Measurements from ENCODE around the gene NTRK3. TPM values are rescaled to one million over a fixed set of nuclear protein-coding genes. Genes with fewer than 3 reads are reported as not detected.

Gene NTRK3
- total RNA-seq, 1 donor from 2014 or later, result not detected

DNA sequence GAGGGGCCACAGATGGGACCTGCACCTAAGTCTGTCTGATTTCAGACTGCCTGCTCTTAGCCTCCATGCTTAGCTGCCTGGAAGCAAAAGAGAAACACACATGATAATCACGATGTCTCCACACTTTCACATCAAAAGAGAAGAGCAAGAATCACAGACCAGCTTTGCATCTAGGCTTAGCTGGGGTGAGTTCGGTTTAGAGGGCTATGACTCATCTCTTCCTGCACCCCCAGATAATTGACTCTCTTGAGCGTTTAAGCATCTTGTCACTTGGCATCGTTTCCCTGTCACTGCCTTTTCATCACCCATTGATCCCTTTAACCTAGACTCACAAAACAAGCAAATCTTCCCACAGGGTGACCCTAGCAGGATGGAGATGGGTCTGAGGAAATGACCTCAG, 124.0 kb downstream of the NTRK3 start:
- H3K4me3 ChIP-seq (ENCODE audit: low read depth, low read length), result no peak overlapping the region
- TF ChIP-seq, protein P1, sequence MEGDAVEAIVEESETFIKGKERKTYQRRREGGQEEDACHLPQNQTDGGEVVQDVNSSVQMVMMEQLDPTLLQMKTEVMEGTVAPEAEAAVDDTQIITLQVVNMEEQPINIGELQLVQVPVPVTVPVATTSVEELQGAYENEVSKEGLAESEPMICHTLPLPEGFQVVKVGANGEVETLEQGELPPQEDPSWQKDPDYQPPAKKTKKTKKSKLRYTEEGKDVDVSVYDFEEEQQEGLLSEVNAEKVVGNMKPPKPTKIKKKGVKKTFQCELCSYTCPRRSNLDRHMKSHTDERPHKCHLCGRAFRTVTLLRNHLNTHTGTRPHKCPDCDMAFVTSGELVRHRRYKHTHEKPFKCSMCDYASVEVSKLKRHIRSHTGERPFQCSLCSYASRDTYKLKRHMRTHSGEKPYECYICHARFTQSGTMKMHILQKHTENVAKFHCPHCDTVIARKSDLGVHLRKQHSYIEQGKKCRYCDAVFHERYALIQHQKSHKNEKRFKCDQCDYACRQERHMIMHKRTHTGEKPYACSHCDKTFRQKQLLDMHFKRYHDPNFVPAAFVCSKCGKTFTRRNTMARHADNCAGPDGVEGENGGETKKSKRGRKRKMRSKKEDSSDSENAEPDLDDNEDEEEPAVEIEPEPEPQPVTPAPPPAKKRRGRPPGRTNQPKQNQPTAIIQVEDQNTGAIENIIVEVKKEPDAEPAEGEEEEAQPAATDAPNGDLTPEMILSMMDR (conservative IDR thresholded peaks at IDR 0.05; ENCODE audit: low read depth, low read length), result no peak
- no peak for DNase-seq (ENCODE audit: low read depth)

DNA sequence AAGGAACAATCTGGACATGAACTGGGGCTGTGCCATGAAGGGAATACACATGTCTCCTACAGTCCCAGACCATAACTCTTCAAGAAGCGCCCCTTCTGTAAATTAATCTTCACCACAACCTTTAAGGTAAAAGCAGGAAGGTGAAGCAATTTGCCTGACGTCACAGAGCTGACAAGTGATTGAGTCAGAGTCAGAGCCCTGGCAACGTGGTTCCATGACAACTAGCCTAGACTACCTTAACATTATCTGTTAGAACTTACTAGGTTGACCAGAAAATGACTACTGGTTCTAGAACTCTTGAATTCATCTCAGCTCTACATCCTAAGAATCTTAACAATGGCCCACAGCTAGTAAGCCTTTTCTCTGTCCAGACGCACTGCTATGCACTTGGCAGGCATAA, 124.6 kb downstream of the NTRK3 start:
- DNase-seq (ENCODE audit: low read depth), result no peak
- no peak overlapping the region for H3K4me3 ChIP-seq (ENCODE audit: low read depth, low read length)
- TF ChIP-seq, protein P1 (conservative IDR thresholded peaks at IDR 0.05; ENCODE audit: low read depth, low read length), result no peak

DNA sequence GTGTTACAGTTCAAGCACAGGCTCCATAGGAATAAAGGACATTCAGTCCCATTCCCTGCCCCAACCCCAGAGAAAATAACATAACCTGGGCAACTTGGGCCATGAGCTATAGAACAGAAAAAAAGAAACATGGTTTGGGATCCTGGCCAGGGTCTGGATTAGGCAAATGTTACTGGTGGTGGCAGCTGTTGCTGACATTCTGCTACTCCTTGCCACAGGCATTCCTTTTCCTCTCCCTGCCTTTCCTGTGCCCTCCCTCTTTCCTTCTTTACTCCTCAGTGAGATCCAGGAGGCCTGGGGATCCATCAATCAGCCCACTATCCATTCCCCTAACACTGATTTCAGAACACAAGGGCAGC, 129.1 kb downstream of the NTRK3 start:
- TF ChIP-seq, protein P1 (conservative IDR thresholded peaks at IDR 0.05; ENCODE audit: low read depth, low read length), result no peak
- no peak for DNase-seq (ENCODE audit: low read depth)
- no peak overlapping the region for H3K4me3 ChIP-seq (ENCODE audit: low read depth, low read length)

DNA sequence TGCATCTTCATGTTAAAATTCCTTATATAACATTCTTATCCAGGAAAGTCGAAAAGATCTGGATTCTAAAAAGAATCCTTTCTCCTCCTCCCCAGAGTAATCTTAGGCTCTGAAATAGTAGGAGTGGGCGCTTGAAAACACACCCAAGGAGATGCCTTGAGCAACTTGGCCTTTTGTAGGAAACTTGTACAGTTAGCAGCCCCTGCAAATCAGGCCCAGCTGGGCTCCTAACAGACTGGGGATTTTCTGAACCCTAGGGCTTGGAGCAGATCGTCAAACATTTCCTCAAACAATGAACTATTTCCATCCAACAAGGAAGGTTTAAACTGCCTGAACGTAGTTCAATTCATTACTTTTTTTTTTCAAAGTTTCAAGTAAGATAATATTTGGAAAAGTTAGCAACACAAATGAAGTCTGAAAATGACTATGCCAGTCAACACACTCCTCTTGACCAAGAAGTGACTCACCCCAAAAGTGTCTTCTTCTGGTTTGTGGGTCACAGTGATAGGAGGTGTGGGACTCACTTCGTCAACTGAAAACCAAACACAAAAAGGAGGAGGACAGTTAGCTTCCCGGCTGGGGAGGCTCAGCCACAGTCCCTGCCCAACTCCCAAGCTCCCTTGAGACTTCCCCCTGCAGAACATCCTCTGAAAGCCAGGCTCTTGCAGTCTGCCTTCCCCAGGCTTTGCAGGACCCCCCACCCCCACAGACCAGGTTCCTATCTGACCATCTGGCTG, 129.7 kb downstream of the NTRK3 start:
- TF ChIP-seq, protein P1 (conservative IDR thresholded peaks at IDR 0.05; ENCODE audit: low read depth, low read length), result no peak
- no peak overlapping the region for H3K4me3 ChIP-seq (ENCODE audit: low read depth, low read length)
- no peak for DNase-seq (ENCODE audit: low read depth)

DNA sequence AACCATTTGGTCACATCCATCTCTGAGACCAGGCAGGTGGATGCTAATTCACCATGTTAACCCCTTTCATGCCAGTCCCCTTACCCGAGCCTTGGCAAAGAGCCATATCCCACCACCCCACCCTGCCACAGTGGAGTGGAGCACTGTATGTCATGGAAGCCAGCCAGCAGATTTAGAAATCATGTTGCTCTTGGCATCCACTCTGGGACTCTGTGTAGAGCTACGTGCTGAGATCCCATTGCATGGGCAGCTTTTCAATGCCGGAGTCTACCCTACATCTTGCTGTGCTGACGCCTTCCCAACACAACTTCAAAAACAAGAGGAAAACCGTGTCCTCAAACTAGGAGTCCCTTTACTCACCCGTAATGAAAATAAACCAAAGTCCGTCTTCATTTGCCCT, 131.0 kb downstream of the NTRK3 start:
- DNase-seq (ENCODE audit: low read depth), result no peak
- H3K4me3 ChIP-seq (ENCODE audit: low read depth, low read length), result no peak overlapping the region
- TF ChIP-seq, protein P1 (conservative IDR thresholded peaks at IDR 0.05; ENCODE audit: low read depth, low read length), result no peak

DNA sequence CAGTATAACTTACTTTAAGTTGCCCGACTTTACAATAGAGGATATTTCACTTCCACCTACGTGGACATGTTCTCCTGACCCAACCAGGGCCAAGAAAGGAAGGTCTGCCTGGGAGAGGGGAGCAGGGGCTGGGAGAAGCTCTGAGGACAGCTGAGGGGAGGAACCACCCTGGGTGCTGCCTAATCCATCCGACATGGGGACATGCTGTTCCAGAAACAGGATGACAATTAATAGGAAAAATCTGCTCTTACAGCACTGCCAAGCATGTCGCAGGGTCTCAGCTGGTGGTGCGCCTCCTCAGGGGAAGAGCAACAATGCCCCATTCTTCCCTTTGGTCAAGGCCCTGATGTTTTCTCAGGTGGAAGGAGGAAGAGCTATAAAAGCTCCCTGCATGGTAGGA, 132.3 kb downstream of the NTRK3 start:
- no peak for DNase-seq (ENCODE audit: low read depth)
- TF ChIP-seq, protein P1 (conservative IDR thresholded peaks at IDR 0.05; ENCODE audit: low read depth, low read length), result no peak
- no peak overlapping the region for H3K4me3 ChIP-seq (ENCODE audit: low read depth, low read length)

DNA sequence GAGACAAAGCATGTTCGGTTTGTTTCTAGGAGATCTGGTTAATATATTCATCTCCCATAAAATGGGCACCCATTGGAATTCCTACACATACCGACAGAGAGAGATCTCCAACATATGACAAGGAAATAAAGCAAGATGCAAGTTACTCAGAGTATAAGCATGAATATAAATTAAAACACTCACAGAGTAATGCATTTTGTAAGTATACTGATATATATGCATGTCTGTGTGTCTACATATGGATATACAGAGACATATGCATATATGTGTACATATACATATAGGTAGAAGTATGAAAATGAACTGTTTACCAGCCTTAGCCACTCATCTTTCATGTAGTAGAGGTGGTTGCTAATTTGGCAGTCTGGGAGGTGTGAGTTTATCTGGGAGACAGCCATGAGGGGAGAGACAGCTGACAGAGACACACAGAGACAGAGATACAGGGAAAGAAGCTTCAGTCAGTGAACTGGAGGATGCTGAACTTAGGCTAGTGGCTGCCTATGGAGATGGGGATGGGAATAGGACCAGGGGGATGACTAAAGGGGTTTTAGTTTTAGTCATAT, 134.5 kb downstream of the NTRK3 start:
- DNase-seq (ENCODE audit: low read depth), result no peak
- H3K4me3 ChIP-seq (ENCODE audit: low read depth, low read length), result no peak overlapping the region
- TF ChIP-seq, protein P1 (conservative IDR thresholded peaks at IDR 0.05; ENCODE audit: low read depth, low read length), result no peak

Measured in epithelial cell of proximal tubule (primary cell).